Measurements from ENCODE around the gene ZNF605.

DNA sequence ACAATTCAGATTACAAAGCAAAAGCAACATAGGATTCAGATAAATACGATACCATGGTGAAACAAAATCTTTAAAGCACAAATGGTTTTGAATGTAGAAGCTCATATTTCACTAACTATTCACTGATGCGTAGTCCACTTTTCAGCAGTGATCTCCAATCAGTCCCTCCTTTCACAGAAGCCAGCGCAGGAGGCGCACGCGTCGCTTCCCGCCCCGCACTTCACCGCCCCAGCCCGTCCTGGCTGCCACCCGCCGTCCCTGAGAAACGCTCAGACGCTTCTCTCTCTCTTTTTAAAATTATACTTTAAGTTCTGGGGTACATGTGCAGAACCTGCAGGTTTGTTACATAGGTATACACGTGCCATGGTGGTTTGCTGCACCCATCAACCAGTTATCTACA is 48.9 kb downstream of the ZNF605 start:
- TF ChIP-seq POLR2A (IDR thresholded peaks at IDR 0.05) = no peak
- TF ChIP-seq, protein P1, sequence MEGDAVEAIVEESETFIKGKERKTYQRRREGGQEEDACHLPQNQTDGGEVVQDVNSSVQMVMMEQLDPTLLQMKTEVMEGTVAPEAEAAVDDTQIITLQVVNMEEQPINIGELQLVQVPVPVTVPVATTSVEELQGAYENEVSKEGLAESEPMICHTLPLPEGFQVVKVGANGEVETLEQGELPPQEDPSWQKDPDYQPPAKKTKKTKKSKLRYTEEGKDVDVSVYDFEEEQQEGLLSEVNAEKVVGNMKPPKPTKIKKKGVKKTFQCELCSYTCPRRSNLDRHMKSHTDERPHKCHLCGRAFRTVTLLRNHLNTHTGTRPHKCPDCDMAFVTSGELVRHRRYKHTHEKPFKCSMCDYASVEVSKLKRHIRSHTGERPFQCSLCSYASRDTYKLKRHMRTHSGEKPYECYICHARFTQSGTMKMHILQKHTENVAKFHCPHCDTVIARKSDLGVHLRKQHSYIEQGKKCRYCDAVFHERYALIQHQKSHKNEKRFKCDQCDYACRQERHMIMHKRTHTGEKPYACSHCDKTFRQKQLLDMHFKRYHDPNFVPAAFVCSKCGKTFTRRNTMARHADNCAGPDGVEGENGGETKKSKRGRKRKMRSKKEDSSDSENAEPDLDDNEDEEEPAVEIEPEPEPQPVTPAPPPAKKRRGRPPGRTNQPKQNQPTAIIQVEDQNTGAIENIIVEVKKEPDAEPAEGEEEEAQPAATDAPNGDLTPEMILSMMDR (IDR thresholded peaks at IDR 0.05) = no peak
